Measurements from ENCODE around the gene BABAM2. TPM values are rescaled to one million over a fixed set of nuclear protein-coding genes. Genes with fewer than 3 reads are reported as not detected.

The BABAM2 gene
- 12.8 and 17.2 TPM in 2 replicates for total RNA-seq

DNA sequence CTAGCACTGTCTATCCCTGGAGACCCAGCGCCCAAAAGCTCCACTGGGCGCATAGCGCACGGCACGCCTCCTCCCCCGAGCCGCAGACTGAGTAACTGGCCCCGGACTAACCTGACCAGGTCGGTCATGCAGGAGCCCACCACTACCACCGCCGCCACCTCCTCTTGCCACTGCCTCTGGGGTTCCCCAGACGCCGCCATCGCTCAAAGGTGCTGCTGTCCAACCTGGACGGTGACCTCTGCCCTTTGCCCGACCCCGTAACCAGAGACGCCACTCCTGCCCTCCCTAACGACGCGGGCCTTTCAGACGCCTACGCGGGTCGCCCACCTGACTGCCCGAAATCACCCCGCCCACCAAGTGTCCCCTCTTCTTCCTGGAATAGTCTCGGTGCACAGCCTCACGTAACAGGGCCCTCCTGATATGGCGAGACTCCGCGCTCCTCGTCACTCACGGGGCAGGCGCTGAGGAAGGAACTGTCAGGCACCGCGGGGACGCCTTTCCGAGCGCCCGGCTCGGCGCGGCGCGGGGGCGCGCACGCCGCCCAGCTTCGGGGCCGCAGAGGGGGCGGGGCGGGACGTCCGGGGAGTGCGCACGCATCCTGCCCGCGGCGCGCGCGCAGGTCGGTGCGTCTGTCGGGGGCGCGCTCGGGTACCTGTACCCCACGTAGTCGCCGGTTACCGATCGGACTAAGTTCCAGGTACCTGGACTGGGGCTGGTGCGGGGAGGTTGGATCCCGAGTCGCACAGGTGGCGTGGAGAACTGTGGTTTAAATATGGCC is at the start of gene BABAM2, which contains the start of gene RBKS:
BABAM2 (plus strand) TSS at position 584 of the 778 bp plus-strand sequence. CDS start 3,828 bp downstream, outside the sequence.
RBKS (minus strand) TSS at position 242 of the 778 bp plus-strand sequence; CDS start at position 200, 42 bp downstream.

Other genes starting within 250 kb of the BABAM2 start
- 14.2 and 22.8 TPM in 2 replicates for gene SUPT7L, start 227.1 kb upstream of the BABAM2 start, total RNA-seq
- gene SLC4A1AP, start 226.8 kb upstream of the BABAM2 start, total RNA-seq = 21.6 and 22.1 TPM in 2 replicates
- 30.0 and 67.8 TPM in 2 replicates for gene MRPL33, start 119.0 kb upstream of the BABAM2 start, total RNA-seq
- gene RBKS, start 342 bp upstream of the BABAM2 start, total RNA-seq = 2.7 and 3.9 TPM in 2 replicates

Data from bronchial smooth muscle cell (primary cell).